ENCODE data around the gene AGFG2.

AGFG2 gene

DNA sequence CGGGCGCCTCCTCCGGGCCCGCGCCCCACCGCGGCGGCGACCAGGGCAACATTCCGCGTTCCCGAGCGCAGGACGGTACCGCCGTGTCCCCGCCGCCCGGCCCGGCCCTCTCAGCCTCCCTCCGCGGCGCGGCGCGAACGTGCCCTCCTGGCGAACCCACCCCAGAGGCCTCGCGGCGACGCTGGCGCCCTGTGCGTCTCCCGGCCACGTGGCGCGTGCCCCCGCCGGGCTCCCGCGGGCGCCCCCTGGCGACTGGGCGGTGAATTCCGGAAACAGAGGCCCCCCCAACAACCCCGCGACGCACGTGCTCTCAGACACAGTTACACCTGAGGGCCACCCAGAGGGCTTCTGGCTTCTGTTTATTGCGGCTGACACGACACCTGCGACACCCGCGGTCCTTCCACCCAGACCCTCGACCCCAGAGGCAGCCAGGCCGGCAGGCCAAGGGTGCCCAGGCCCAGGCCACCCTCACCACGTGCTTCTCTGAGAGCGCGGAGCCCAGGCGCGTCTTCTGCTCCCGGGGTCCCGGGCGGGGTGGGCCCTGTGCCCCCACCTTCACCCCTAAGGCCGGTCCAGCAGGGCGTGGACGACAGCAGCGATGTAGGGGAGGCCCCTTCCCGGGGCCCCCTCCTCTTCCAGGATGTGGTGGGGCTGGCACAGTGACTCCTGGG lies 34.8 kb downstream of the AGFG2 start, which contains the start of gene SAP25:
SAP25 (minus strand) TSS at position 210 of the 671 bp plus-strand sequence; CDS start at position 52, 158 bp downstream.
- no peak for DNase-seq

DNA sequence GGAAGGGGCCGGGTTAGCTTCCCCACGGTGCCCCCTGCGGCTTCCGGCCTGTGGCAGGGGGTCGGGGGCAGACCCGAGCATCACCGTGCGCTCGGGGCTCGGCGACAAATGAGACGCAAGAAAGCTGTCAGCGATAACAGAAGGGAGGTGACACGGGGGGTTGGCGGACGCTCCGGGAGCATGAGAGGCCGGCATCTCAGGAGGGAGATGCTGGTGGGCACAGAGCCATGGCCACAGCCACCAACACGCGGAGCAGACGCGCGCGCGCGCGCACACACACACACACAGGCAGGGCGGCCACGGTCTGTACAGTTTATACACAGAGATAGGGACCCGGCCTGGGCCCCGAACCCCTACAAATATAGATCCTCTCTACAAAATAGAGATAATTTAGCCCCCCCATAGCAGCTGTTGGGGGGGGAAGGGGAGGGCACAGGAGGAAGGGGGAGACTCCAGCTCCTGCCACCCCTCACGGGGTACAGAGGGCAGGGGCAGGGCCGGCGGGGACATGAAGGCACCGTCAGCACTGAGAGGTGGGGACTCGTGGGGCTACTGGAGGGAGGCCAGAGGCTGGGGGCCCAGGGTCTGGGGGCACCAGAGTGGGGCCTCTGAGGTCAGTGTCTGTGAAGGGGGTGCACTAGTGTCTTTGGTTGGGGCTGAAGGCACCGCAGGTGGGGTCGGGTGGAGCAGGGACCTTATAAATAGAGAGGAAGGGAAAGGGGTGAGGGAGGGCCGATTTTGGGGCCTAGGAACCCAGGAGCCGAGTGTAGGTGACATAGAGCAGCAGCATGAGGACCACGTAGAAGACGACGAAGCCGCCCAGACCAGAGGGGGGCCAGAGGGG lies 35.6 kb downstream of the AGFG2 start:
- no peak for DNase-seq

DNA sequence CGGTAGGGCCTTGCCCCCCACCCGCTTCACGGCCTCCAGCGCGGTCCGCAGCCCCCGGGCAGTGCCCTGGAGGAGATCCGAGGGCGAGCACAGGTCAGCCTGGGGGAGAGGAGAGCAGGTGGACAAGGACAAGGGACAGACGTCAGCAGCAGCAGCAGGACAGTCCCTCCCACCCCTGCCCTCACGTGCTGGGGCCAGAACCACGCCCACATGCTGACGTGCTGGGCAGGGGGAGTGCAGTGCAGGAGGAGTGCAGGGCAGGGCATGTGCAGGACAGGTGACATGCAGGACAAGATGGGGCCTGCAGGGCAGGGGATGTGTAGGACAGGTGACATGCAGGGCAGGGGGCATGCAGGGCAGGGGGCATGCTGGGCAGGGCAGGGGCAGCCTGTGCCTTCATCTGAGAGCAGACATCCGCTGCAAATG lies 36.2 kb downstream of the AGFG2 start:
- no peak for DNase-seq

DNA sequence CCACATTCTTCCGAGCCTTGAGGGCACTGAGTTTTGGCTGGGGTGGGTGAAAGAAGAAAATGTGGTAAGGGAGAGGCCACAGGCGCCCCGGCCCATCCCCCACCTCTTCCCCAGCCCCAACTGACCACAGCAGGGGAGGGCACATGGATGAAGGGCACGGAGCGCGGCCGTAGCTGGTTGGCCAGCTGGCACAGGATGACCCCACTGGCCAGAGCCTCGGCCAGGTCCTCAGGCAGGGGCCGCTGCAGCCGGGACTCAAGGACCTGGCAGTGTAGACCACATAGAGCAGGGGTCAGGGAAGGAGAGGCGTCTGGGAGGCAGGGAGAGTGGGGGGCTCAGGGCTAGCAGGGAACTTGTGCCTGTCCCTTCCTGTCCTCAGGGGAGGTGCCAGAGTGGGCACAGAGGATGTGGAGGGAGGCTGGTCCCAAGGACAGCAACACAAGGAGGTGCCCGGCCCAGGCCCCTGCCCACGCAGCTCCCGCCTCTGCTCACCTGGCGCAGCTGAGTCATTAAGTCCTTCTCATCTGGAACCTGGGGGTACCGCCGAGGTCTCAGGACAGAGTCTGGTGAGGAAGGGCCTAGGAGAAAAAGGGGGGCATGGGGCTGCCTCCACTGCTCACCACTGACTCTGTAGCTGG lies 36.9 kb downstream of the AGFG2 start:
- DNase-seq, result no peak

DNA sequence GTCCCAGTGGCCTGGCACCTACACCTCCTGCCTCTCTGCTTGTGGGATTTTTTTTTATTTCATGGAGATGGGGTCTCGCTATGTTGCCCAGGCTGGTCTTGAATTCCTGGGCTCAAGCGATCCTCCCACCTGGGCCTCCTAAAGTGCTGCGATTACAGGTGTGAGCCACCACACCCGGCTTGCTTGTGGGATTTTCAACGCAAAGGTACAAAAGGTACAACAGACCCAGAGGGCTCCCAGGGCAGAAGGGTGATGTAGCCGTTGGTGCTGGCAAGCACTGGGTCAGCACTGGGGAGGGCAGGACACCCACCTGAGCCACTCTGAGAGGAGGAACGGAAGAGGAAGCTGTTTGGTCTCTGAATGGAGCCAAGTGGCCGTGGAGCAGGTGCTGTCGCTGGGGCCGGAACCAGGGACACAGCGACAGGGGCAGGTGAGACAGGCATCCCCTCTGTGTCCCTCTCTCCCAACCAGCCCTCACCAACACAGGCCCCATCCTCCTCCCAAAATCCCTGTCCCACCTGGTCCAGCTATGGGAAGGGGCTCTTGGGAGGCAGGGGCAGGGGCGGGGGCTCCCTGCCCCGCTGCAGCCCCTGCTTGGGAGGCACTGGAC lies 37.5 kb downstream of the AGFG2 start:
- no peak for DNase-seq

DNA sequence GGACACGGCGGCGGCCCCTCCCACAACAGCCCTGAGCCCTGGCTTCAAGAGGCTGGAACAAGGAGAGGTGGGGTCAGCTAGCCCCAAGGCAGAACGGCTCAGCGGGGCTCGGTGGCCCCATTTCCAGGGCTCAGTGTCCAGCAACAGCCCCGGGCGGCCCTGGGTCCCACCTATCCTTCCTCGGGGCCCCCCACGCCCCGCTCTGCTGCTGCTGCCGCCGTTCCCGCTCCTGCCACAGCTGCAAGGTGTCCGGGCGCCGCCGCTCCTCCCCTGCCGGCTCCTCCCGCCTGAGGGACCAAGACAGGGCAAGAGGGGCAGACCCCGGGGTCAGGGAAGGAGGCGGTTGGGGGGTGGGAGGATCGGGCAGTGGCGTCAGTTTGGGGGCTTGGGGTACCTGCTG lies 38.1 kb downstream of the AGFG2 start:
- no peak for DNase-seq

DNA sequence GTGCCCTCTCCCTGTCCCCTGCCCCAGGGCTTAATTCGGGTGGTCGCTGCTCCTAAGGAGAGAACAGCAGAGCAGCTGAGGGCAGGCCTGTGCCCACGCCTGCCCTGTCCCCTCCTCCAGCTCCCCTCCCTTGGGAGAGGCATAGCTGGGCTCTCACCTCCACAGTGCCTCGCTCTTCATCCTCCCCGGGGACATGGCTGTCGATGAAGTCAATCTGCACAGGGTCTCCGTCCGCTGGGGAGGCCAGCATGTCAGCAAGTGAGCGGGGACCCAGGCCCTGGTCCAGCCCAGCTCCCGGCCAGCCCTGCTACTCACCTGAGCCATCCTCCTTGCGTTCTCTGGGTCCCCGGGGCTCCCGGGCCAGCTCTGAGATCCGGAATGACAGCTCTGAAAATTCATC lies 38.5 kb downstream of the AGFG2 start:
- no peak for DNase-seq

DNA sequence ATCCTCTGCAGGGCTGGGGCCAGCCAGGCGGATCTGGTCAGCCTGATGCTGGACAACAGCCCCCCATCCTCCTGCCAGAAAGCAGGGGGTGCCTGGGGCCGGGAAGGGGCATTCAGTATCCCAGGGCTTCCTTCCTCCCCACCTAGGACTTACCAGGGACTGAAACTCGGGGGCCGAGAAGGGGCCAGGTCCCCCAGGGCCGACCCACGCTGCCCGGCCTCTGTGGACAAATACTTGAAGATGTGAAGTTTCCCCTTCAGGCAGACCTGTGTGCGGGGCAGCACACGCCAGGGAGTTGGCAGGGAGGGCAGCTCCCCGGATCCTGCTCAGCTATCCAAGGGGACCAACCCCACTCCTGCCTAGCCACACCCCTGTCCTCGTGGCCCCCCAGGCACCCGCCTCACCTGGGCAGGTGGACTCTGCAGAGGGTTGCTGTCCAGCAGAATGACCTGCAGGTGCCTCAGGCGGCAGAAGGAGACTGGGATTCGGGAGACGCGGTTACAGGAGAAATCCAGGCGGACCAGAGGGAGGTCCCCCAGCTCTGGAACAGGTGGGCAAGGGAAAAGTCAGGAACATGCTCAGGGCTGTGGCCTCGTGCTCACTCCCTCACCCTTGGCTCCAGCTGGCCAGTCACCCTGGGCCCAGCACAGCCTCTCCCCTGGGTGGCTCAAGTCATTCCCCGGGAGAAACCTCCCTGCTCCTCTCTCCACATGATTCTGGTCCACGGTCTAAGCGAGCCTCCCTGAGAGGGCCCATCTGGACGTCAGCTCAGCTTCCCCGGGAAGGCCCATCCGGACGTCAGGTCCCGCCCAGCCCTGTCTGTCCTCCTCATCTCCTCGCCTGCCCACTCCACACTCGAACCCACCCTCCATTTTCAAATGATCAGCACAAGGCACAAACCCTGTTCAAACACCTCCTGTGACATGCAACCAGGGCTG lies 39.5 kb downstream of the AGFG2 start:
- no peak for DNase-seq

DNA sequence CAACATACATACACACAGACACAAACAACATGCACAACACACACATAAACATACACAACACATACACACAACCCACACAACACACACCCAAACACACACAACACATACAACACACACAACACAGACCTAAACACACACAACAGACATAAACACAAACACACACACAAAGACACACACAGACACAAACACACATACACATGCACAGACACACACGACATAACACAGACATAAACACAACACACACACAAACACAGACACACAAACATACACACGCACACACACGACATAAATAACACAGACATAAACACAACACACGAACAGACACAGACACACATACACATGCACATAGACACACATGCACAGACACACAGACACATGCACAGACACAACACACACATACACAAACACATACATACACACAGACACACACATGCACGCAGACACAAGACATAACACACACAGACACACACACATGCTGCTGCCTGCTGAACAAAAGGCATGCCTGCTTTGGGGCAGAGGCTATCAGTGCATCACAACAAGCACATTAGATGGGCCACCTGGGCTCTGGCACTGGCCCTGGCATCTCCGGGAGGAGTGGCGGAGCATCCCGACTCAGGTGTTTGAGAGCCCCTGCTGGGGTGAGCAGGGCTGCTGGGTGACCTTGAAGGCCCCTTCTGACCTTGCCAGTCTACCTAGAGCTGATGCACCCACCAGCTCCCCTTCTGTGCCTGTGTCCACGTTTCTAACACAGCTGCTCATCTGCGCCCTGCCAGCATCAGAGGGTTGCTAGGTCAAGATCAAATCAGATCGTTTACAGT lies 41.7 kb downstream of the AGFG2 start:
- DNase-seq, result no peak

DNA sequence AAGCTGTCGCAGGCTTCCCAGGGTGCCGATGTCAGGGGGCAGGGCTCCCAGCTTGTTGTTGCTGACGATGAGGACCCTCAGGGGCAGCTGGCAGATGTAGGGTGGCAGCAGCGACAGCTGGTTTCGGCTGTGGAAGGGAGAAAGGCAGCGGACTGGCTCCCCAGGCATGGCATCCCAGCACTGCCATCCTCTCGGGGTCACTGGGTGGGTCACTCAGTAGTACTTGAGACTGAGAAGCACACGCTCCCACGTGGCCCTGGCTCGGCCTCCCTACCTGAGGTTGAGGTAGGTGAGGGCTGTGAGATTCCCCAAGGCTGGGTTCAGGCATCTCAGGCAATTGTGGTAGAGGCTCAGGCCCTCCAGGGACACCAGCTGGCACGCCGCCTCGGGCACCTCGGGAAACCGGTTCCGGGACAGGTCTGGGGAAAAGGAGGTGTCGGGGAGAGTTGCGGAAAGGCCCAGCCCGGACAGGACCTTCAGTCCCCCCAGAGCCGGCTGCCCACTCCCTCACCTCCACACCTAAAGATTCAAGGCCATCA lies 43.1 kb downstream of the AGFG2 start:
- DNase-seq, result no peak

DNA sequence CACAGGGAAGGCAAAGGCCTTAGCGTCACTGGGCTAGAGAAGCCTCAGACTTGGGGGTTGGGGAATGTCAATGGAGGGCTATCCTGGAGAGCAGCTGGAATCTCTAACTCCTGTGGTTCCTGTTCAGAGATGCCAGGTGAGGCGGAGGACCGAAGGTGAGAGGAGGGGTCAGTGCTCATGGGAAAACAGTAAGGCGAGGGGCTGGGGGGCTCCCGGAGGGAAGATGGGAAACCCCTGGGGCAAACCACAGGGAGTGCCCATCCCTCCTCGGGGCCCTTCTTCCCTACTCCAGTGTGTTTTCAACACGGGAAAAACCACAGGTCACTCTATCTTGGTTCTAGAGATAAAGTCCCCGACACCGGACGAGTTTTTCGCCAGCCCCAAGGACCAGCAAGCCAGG lies 43.6 kb downstream of the AGFG2 start:
- DNase-seq, result no peak

DNA sequence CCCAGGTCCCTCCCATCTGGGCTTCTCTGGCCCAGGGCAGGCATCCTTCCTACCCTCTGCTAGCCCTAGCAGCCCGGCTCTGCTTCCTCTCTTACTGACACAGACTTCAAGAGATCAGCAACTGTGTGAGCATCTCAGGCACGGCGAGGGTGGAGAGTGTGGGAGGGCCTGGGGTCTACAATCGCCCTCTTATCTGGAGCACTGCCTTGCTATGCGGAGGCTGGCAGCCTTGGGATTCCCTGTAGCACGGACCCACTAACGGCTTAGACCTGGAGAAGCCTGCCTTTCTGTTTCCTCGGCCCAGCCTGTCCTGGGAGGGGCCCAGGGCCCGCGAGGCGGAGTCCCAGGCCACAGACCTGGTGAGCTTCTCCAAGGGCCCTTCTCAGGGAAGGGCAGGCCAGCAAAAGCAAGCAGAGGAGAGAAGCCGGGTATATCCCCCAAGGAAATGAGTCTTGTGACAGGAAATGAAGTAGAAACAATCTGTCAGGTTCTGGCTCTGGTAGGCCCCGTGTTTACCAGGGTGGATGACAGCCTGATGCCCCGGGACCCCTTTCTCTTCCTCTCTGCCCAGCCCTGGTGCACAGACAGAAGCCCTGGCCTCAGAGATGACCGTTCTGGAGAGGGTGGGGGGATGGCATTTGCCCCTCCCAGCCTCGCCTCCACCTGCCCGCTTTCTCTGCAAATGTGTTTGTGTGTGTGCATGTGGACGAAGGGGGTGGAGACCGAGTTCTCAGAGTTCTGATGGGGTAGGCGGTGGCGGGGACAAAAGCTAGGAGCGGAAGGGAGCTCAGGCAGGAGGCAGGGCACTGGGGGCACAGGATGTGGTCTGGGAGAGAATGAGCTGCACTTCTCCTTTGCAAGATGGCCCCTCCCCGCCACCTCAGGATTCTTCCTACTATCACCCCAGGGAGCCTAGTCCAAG lies 44.4 kb downstream of the AGFG2 start:
- DNase-seq, result peak; percentile 95

DNA sequence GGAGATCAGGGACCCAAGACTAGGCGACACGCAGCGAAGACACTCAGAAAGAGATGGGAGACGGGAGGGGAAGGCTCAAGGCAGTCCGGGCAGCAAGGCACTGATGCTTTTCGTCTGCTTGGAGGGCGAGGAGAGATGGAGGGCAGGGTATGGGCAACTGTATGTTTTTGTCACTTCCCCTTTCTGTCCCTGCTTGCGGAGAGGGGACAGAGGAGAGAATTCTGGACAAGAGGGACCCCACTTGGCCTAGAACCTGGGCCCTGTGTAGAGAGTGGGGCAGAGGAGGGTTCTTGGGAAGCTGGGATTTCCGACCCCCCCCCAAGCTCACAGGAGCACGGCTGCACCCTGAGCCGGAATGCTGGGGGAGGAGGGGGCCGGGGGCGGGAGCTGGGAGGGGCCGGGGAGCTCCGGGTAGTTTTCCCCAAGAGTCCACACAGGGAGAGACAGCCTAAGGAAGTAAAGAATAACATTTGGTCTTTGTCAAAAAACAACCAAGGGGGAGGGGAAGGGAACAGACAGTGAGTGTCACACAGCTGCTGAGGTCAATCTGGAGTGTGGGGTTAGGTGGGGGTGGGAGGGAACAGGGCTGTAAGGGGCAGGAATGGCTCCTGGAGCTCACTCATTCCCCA lies 45.2 kb downstream of the AGFG2 start:
- DNase-seq, result peak; percentile 80

DNA sequence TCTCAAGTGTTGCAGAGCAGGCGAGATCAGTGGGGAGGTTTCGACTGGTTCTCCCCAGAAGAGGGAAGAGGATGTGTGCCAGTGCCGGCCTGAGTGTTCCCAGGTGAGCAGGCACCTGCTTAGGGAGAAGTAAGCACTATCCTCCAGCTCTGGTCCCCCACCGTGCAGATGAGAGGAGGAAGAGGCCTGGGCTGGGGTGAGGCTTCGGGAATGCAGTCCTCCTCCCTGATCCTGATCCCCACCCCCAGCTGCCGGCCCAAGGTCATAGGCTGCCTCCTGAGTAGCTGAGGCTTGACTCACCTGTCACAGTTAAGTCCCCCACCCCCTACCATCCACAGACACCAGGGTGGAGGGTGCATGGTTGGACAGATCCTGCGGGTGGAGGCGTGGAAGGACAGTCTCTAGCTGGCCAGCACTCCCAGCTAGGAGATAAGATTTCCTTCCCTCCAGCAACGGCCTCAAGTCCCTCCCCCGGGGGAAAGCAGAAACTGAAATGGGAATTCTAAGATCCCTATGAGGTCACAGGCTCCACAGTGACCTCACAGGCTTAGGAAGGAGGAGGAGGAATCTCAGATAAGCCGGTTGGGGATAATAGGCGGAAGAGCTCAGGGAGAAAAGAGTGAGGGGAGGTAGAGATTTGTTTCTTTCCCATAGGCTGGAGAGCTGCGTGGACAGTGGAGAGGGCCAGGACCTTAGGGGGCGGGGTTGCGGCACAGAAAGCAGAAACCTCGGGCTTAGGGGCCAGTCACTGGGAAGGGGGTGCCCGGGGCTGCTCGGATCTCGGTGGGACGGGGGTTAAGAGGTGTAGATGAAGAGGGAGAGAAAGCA lies 45.9 kb downstream of the AGFG2 start:
- peak; percentile 87 for DNase-seq

DNA sequence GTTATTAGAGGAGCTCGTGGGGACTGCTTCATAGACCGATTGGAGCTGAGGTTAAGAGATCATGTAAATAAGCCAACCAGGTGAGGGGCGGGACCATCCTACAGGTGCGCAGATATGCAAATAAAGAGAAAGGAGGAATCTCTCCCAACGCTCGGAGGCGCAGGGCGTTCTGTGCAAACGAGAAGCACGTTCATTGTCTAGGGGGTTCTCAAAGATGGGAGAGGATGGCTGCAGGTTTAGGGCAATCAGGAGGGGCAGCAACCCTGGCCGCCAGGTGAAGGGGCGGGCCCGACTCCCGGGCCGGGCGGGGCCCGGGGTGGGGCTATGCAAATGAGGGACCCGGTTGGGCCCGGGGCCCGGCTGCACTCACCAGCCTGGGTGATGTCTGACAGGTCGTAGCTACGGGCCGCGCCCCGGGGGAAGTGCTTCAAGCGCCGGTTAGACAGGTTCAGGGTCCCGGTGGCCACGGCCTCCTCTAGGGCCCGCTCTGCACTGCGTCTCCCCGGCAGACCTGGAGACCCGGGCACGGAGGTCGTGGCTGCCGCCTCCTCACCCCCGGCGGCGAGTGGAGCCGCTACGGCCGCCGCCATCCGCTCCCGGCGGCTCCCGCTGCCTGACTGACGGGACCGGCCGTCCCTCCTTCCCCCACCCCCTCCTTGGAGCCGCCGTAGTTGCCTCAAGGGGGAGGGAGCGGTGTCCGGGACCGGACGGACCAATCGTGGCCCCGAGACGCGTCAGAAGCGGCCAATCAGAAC lies 46.7 kb downstream of the AGFG2 start, which contains the start of gene LRCH4:
LRCH4 (minus strand) TSS at position 619 of the 755 bp plus-strand sequence; CDS start at position 590, 29 bp downstream.
- peak; percentile 86 for DNase-seq

DNA sequence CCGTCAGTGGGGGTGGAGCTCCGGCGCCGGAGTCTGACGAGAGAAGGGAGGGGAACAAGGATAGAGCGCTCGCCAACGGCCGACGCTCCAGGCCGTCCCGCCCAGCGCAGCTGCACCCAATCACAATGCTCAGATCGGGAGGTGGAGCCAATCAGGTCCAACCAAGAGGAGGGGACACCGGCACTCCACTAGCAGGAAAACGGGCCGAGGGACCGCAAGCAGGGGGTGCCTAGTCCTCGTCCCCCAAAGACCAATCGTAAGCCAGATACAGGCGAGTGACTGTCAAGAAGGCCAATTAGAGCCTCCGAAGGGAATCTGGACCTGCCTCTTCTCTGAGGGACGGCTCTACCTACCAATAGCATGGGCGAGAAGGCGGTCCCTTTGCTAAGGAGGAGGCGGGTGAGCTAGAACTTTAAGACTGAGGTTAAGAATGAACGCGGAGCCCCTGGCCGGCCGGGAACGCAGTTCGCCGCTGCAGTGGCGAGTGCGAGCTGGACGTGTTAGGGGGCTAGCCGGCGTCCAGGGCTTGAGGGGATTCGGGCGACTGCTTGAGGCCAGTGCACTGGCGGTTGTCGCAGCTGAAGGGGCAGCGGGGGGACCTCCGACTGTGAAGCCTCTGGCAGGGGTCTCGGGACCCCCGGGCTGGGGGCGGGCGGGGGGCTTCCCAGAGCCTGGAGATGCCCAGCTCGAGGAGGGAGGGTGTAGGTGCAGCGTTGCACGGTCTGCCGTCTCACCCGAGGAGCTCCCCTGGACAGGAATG lies 47.4 kb downstream of the AGFG2 start, which contains the start of gene FBXO24:
FBXO24 (plus strand) TSS at position 63 of the 760 bp plus-strand sequence; CDS start at position 361, 298 bp downstream.
- DNase-seq, result peak; percentile 100

Data from OCI-M1 (cell line).